Measurements from ENCODE around the gene KCTD10.
"Not testable (repeated sequence)": the region's sequence is repeated elsewhere in the genome, so short reads cannot be mapped to it uniquely, and the experiment has no call there.

KCTD10 gene

DNA sequence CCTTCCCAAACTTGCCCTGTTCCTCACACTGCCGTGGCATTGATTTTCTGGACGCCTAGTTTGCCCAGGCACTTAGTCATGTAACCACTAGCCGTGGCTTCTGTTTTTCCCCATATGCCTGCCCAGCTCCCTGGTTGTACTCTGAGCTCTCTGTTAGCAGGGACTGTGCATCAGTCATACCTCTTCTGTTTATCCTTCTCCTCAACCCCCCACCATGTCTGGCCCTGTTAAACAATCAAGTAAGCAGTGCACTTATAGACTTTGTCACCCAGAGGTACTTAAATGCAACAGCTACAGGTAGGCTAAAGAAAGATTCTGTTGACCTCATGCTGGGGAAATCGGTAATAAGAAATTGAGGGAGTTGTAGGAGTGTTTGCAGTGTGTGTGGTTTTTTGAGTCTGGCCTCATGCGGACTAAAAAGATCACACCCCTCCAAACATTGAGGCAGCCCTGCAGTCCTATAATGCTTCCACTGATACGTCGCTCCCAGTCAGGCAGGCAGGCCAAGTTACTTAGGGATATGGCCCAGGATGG, 17.3 kb upstream of the KCTD10 start:
- no peak for DNase-seq

DNA sequence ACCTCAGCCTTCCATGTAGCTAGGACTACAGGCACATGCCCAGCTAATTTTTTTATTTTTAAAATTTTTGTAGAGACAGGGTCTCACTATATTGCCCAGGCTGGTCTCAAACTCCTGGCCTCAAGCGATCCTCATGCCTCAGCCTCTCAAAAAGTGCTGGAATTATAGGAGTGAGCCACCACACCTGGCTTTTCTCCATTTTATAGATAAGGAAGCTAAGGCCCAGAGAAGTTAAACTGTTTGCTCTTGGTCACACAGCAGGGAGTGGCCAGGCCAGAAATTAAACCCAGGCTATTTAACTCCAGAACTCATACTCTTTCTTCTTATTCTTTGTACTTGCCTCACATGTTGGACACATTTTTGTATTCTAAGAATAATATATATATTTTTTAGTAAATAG, 16.8 kb upstream of the KCTD10 start:
- DNase-seq, result no peak

DNA sequence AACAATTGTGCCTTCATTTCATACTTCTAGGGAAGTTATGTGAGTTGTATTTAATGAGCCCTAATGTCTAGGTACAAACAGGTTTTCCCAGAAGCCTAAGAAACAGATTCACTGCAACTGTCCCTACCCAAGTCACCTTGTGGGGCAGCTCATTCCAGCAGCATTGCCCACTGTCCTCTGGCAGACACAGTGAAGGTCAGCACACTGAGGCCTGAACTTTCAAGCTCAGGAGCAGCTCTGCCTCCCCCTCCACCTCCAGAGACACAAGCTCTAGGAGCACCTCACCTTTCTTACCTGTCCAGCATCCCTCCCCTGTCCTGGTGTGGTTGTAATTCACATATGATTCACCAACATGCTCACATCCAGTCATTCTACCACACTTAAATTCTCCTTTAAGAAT, 16.0 kb upstream of the KCTD10 start:
- no peak for DNase-seq

- no peak for DNase-seq
These were observed 15.3 kb upstream of the KCTD10 start for GRCh38 chr12:109492371-109492770.

GRCh38 chr12:109491671-109492070, 14.6 kb upstream of the KCTD10 start:
- DNase-seq, result no peak

DNA sequence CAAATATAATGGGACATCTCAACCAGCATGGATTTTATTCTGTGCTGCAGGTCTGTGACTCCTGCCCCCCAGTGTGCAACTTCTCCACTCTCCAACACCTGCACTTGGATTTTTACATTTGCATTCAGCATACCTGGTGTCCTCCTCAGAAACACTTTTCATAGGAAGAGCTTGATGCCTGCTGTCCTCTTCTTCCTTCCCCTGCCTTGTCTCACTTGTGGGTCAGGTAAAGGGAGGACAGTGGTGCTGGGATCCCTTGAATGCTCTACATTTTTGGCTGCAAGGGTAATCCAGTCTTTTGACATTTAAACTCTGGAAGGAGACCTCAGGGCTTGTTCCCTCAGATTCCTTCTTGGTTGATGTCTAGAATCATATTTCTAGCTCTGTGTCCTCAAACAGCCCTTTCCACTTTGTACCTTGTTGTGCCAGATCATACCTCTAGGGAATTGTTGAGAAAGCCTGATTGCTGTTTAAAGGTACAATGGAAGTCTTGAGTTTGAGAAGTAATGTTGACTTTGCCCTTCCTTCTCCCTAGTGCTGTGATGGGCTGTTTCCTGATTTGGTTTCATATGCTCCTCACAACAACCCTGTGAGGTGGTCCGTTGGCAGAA, 13.0 kb upstream of the KCTD10 start:
- DNase-seq, result no peak

- DNase-seq, result no peak
These were observed 12.2 kb upstream of the KCTD10 start for GRCh38 chr12:109489016-109489954.

GRCh38 chr12:109488051-109488665, 11.1 kb upstream of the KCTD10 start:
- no peak for DNase-seq

DNA sequence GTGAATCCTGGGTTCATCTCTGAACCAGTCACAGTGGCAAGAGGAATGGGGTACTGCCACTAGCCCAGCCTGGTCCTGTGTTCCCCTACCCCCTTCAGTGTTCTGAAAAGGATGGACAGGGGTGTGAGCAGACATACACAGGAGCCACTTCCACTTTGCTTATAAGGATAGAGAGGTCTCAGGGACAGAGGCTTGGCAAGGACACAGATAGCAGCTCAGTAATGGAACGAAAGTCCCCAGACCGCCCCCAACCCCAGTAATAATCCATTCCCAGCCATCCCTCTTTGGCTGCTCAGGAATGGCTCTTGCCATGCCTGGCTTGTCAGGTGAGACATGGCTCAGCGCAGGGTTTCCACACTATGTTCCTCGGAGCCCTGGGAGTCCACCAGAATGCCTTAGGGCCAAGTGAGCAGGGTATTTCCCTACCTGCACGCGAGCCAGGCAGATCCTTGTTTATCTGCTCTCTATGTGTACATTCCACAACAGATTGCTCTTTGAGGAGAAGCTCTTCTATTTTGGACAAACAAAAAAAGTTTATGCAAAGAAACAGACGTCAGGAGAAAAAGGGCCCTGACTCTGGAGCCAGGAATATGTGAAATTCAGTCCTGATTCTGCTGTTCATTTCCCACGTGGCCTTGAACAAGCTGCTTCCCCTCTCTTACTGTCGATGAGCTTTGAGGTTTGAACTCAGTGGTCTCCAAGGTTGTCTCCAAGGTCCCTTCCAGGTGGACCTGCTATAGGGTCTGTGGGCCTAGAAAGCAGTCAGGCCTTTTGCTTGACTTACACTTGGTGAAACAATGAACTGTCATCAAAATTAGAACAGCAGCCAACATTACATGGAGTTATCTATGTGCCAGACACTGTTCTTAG, 10.3 kb upstream of the KCTD10 start:
- DNase-seq, result no peak

DNA sequence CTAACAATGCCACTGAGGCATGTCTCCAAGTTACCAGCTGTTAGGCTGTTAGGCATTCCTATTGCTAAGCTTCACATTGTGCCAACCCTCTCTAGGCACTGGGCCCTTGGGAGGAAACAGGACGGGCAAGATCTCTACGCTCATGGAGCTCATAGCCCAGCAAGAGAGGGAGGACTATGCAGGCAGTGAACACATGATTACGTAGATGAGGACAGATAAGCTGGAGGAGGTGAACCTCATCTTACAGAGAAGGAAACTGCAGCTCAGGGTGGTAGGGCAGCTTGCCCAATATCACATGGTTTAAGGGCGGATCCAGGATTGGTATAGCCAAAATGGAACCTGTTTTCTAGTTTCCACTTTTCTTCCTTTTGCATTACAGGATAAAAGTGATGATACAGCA, 8.1 kb upstream of the KCTD10 start:
- no peak for DNase-seq

GRCh38 chr12:109483346-109483745, 6.2 kb upstream of the KCTD10 start:
- no peak for DNase-seq

- DNase-seq, result no peak
These were observed 5.8 kb upstream of the KCTD10 start for GRCh38 chr12:109482894-109483293.

DNA sequence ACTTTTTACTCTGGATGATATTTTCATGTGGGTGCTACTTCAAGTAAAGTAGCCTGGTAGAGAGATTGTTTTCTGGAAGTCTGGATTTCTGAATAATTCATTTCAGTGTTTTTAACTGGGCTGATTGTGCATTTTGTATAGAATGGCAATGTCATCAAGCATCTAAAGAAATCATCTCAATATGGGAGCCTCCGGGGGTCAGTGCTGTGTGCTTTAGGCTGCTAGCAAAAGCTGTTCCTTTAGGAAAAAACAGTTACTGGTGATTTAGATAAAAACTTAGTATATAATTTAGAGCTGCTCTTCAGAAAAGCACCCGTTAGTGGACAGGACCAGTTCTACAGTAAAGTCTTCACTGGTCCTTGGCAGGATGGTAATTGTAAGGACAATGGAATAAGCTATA, 5.4 kb upstream of the KCTD10 start:
- no peak for DNase-seq

DNA sequence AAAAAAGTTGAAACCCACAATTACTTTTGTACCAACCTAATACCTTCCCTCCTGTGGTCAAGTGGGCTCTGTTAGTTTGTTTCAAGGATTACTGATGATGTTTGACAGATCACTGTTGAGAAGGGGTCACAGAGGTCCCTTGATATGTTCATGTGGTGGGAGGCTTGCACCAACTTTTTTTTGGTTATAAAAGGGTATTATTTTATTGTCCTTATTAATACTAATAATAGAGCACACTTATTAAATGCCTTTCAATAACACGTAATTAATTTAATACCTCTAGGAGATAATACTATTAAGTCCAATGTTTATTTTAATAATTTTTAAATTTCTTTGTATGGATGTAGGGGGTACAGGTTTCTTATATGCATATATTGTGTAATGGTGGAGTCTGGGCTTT, 4.8 kb upstream of the KCTD10 start:
- DNase-seq, result no peak

- no peak for DNase-seq
These were observed 3.3 kb upstream of the KCTD10 start for GRCh38 chr12:109480356-109480755.

DNA sequence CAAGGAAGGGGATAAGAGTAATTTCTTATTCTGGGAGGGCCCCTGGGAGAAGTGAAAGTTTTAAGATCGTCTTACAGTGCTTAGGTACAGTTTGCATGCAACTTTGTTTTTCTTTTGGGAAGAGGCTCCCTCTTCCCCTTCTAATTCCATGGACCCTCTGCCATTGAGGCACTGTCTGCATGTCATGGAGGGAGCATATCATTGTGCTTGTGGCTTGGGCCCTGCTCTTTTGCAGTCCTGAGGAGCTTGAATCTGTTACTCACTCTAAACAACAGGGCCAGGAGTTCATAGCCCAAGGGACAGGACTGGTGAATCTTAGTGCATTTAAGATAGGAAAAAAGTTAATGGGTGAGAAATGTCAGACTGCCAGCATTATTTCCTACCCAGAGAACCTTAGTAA, 2.7 kb upstream of the KCTD10 start:
- DNase-seq, result no peak

DNA sequence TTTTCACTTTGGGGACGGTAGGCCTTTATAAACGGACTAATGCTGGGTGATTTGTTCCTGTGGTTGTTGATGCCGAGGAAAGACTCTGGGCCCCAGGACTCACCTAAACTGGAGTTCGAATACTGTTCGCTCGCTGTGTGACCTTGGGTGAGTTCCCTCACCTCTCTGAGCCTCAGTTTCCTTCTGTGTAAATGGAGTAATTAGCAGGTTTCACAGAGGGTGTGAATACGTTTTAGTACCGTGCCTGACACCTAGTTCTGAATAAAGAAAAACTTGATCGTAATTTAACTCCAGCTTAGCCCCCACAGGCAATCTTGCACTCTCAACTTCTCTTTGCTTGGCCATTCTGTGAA, 839 bp upstream of the KCTD10 start:
- DNase-seq, result no peak

DNA sequence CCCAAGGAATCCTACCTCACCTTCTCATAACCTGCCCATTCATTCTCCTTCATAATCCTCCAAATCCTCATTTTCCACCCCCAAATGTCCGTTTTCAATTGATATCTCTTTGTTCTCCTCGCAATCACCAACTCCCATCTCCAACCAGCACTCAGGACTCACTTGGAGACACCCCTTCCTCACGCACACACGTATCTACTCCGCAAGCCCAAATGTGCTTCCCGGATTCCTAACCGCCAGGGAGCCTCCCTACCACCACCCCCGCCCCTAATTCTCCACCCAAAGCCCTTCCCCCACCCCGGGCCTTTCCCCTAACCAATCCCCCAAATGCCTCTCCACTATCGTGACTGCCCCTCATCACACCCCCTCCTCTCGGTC, 304 bp downstream of the KCTD10 start:
- no peak for DNase-seq

DNA sequence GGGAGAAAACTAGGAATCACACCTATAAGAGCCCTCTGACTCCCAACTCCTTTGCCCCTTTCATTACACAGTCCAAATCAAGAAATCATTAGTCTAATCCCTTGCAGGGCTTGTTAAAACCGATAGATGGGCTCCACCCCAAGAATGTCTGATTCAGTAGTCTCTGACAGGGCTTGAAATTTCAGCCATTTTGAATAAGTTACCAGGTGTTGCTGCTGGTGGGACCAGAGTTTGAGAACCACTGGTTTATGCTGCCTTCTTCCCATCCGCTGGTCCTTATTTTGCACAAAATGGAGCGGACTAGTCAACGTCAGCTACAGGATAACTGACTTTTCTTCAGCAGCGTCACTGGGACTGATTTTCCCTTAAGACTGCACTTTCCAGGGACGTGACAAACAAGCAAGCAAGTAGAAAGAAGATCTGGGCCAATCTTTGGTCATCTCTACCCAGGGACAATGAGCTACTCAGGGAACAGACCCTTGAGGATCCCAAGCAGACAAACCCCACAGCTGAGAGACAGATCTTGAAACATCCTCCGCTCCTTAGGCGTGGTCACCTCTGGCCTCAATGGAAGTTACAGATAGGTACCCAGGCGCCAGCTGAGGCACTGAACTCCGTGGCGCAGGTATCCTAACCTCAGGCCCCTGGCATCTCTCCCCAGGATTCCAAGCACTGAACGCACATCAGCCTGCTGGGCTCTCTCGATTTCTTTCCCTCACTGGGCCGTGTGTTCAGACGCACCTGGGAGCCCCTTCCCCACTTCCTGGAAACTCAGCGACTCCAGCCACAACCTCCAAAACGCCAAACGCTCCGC, 900 bp downstream of the KCTD10 start:
- DNase-seq, result no peak

GRCh38 chr12:109475121-109475520, 2.0 kb downstream of the KCTD10 start:
- no peak for DNase-seq

DNA sequence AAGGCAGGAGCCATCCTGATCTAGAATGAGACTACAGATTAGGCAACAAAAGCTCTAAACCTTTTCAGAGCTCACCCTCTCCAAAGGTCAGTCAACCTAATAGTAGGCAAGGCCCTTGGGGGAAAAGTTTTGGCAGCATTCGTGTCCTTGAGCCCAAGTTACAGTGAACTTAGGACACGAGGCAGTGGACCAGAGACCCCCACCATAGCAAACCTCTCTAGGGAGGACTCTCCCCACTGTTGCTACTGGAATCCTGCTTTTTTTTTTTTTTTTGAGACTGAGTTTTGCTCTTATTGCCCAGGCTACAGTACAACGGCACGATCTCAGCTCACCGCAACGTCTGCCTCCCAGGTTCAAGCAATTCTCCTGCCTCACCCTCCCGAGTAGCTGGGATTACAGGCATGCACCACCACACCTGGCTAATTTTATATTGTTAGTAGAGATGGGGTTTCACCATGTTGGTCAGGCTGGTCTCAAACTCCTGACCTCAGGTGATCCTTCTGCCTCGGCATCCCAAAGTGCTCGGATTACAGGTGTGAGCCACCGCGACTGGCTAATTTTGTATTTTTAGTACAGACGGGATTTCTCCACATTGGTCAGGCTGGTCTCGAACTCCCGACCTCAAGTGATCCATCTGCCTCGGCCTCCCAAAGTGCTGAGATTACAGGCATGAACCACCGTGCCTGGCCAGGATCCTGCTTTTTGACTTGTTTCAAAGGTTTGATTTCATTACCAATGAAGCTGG, 3.4 kb downstream of the KCTD10 start:
- DNase-seq, result not testable (repeated sequence)
